ENCODE measurements around the gene DIDO1. TPM values are rescaled to one million over a fixed set of nuclear protein-coding genes. Genes with fewer than 3 reads are reported as not detected.

The DIDO1 gene
- polyA plus RNA-seq, 2 donors = 17.3 TPM

GRCh38 chr20:62828511-62829230 is 97.6 kb downstream of the DIDO1 start:
- no peak overlapping the region for H3K27ac ChIP-seq (ENCODE audit: low read depth in 2 of 2, low read length in 1 of 2)
- H3K9me3 ChIP-seq (ENCODE audit: control insufficient read depth in 2 of 2, insufficient read depth in 1 of 2, low read depth in 1 of 2, low read length in 1 of 2) = no peaks in the 10 kb centered on the region
- no peak overlapping the region for H3K4me3 ChIP-seq (ENCODE audit: low read depth in 1 of 2, low read length in 2 of 2)
- H3K27me3 ChIP-seq (ENCODE audit: control insufficient read depth in 1 of 2, insufficient read depth in 2 of 2, low read length in 2 of 2) = no peaks in the 10 kb centered on the region
- peaks cover 9 to 25% of the 10 kb centered on the region in 2 donors for H3K4me1 ChIP-seq (ENCODE audit: control insufficient read depth in 2 of 2, insufficient read depth in 2 of 2, low read length in 1 of 2)
- 65 to 72% methylated on average over 27 to 29 of the region's 29 CpGs for WGBS, 2 donors
- no peaks in the 10 kb centered on the region for H3K36me3 ChIP-seq (ENCODE audit: control insufficient read depth in 2 of 2, insufficient read depth in 2 of 2, low read length in 1 of 2)

- Histone ChIP-seq H3K27me3 (ENCODE audit: control insufficient read depth in 1 of 2, insufficient read depth in 2 of 2, low read length in 2 of 2) (no peaks in the 10 kb centered on the region), H3K9me3 (ENCODE audit: control insufficient read depth in 2 of 2, insufficient read depth in 1 of 2, low read depth in 1 of 2, low read length in 1 of 2) (no peaks in the 10 kb centered on the region), H3K4me1 (ENCODE audit: control insufficient read depth in 2 of 2, insufficient read depth in 2 of 2, low read length in 1 of 2) (peaks cover 9 to 25% of the 10 kb centered on the region in 2 donors), H3K36me3 (ENCODE audit: control insufficient read depth in 2 of 2, insufficient read depth in 2 of 2, low read length in 1 of 2) (no peaks in the 10 kb centered on the region), H3K4me3 (ENCODE audit: low read depth in 1 of 2, low read length in 2 of 2) (no peak overlapping the region), H3K27ac (ENCODE audit: low read depth in 2 of 2, low read length in 1 of 2) (no peak overlapping the region)
- WGBS, 2 donors = 80 to 81% methylated on average over 8 to 9 of the region's 9 CpGs
Observed at GRCh38 chr20:62828051-62828450, 98.3 kb downstream of the DIDO1 start.

Other genes starting within 250 kb of the DIDO1 start
- gene NTSR1, start 217.7 kb downstream of the DIDO1 start, polyA plus RNA-seq = under 1 TPM; 0.02 TPM
- 1 to 10 TPM; 5.1 to 6.2 TPM for gene MRGBP, start 130.0 kb downstream of the DIDO1 start, polyA plus RNA-seq
- gene OGFR, start 121.7 kb downstream of the DIDO1 start, polyA plus RNA-seq = 10 to 100 TPM; 16.9 to 35.6 TPM
- gene COL9A3, start 109.5 kb downstream of the DIDO1 start, polyA plus RNA-seq = 1 to 10 TPM; 1.4 to 3.8 TPM
- 1 to 10 TPM; 2.8 to 3.5 TPM for gene TCFL5, start 64.7 kb downstream of the DIDO1 start, polyA plus RNA-seq
- 10 to 100 TPM; 16.2 to 30.0 TPM for gene GID8, start 11.6 kb upstream of the DIDO1 start, polyA plus RNA-seq
- 1 to 10 TPM; 1.0 to 3.3 TPM for gene SLC17A9, start 26.2 kb upstream of the DIDO1 start, polyA plus RNA-seq
- gene BHLHE23, start 80.5 kb upstream of the DIDO1 start, polyA plus RNA-seq = not detected

Data from esophagus (tissue), 2 donors.